Hematopoietic multipotent progenitor cell treated with erythropoietin and hydrocortisone succinate and interleukin-3 and kit ligand, for 15 days (in vitro differentiated cells): ENCODE results near the gene SPRR2F.
A peak's percentile ranks its signal among the peaks of the same experiment; 100 is the strongest.
"Not testable (repeated sequence)": the region's sequence is repeated elsewhere in the genome, so short reads cannot be mapped to it uniquely, and the experiment has no call there.

ENCODE experiments used
- DNase-seq: peaks from one replicate; pipeline ENCODE4 v3.0.0-alpha.2; 2015; ENCODE audit warnings: low spot score

The SPRR2F gene, protein sequence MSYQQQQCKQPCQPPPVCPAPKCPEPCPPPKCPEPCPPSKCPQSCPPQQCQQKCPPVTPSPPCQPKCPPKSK

DNA sequence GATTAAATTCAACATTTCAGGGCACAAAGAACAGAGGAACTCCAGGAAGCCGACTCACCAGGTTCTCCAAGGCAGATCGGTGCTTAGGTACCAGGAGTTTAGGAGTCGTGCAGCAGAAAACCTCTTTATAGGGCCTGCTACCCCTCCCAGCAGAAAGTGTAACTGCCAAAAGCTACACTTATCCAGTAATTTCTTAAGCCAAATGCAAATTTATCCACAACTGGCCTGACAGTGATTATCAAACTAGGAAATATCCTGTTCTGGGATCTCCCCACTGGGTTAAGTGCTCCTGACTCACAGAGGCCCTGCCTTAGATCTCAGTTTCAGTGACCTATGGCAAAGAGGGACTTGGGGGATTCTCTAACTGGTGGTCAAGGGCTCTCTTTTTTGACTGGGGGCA is at the start of gene SPRR2F:
Gene SPRR2F (minus strand): TSS at position 101 of the 400 bp plus-strand sequence. CDS start 783 bp downstream, outside the sequence.
- DNase-seq = no peak

DNA sequence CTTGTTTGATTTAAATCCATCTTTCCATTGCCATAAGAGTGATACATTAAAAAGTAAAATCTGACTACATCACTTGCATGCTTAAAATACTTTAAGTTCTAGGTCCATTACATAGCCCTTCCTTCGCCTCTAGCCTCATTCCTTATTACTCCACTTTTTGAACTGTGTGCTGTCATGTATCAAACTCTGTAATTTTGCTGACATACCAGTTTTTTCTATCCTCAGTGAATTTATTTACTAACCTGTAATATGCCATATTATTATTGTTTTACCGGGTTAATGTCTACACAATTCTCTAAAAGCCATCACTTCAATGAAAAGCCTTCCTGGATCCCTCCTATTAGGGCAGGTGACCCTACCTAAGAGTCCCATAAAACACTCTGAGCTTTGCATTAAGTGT is 42.2 kb upstream of the SPRR2F start:
- DNase-seq = no peak

DNA sequence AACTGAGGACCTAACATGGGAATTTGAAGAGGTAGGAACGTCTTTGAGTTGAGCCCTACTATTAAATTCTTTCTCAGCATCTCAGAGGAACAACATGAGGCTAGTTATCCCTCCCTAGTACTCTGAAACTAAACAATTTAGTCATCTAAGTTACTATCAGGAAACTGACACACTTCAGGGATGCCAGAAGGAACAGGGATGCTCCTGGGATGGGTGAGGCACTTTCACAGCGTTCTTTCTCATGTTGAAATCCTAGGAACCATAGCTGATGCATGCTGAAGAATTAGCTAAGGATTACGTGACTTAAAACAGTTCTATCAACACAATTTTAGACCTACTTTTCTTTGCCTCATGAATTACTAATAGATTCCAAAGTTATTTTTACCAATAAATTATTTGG is 39.2 kb upstream of the SPRR2F start:
- no peak for DNase-seq

DNA sequence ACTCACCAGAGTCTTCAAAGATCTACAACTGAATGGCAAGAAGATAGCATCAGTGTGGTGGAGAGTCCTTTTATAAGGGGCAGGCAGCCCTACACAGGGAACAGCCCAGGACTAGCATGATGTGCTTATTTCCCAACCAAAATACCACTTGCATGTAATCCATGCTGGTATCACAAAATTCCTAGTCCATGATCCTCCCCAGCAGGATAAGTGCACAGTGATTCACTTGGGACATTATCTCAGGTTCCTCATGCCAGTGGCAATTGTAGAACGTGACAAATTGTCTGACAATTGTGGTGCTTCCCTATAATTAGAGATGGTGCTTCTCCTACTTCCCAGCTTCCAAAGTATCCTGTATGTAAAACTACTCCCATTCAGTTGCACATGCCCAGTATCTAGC is 37.5 kb upstream of the SPRR2F start, which contains the start of gene SPRR2G:
Gene SPRR2G (minus strand): TSS at position 45 of the 400 bp plus-strand sequence. CDS start 780 bp downstream, outside the sequence.
- no peak for DNase-seq

DNA sequence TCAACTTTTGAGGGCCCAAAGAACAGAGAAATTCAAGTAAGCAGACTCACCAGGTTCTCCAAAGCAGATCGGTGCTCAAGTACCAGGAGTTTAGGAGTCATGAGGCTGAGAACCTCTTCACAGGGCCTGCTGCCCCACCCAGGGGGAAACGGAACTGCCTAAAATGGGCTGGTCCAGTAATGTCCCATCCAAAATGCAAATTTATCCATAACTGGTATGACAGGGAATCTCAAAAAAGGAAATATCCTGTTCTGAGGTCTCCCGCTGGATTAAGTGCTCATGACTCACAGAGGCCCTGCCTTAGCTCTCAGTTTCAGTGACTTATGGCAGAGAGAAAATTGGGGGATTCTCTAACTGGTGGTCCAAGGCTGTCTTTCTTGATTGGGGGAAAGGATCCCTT is 28.1 kb upstream of the SPRR2F start:
- no peak for DNase-seq

DNA sequence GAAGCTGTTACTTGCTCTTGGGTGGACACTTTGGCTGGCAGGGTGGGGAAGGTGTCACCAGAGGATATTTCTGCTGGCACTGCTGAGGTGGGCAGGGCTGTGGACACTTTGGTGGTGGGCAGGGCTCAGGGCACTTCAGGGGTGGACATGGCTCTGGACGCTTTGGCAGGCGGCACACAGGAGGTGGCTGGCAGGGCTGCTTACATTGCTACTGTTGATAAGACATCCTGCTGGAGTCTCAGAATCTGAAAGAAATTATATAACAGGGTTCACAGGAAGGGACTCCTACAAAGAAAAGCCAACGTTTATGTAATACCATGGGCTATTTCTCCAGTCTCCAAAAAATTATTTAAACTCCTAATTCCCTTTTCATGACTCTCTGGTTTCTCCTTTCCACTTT is 27.2 kb upstream of the SPRR2F start:
- DNase-seq = no peak

DNA sequence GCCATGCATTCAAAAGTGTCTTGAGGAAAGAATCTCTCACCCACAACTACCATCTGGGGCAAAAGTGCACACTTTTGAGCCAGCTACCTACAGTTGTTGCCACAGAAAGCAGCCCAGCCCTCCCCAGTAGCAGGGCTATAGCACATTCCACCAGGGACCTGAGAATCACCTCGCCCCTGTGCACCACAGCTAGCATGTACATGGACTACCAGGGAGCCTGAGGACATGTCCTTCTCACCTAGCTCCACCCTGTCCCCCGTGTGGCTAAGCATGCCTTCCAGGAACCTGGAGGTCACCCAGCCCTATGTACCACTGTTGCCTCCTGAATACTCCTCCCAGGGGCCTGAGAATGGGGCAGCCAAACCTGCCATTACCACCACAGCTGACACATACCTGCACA is 20.4 kb upstream of the SPRR2F start:
- DNase-seq = no peak

DNA sequence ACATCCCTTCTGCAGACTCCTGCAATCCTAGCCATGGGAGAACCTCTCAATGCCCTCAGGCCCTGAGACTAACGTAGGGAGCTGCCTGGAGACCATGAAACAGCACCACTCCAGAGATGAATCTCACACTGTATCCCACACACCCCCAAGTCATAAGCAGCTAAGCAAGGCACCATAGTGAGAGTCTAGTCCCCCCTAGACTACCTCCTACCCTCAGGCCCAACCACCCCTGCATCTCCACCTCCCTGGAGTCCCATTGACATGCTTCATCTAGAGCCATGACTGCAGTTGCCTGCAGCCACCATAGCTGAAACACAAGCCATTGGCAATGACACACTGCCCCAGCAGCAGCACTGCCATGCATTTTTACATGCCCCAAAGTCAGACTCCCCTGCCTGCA is 20.0 kb upstream of the SPRR2F start:
- DNase-seq = no peak

DNA sequence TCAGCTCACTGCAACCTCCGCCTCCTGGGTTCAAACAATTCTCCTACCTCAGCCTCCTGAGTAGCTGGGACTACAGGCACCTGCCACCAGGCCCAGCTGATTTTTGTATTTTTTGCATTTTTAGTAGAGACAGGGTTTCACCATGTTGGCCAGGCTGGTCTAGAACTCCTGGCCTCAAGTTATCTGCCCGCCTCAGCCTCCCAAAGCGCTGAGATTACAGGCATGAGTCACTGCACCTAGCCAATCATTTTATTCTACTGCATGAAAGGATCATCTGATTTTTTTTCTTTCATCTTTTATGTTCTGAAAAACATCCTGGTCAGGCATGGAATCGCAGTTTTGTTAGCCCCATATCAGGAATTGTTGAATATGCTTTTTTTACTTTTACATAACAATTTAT is 15.4 kb upstream of the SPRR2F start:
- not testable (repeated sequence) for DNase-seq

DNA sequence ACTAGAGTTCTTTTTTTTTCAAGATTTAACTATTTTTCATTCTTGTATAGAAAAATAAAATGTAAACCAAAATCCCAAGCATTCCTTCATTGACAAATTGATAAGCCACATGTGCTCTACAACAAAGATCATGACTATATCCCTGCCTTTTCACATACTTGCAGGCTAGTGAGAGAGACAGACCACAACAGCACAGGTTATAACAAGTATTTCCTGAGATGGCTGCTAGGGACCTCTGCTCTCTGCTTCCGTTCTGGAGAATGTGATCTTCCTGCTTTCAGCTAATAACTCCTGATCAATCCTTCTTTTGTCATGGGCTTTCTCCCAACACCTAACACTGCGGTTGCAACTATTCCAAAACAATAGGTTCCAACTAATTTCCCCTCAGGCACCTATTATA is 14.0 kb upstream of the SPRR2F start:
- no peak for DNase-seq

DNA sequence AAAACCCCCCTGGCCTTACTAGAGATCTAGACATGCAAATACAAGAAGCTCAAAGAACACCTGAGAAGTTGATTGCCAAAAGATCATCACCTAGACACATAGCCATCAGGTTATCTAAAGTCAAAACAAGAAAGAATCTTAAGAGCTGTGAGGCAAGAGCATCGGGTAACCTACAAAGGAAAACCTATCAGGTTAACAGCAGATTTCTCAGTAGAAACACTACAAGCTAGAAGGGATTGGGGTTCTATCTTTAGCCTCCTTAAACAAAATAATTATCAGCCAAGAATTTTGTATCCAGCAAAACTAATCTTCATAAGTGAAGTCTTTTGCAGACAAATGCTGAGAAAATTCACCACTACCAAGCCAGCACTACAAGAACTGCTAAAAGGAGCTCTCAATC is 12.2 kb upstream of the SPRR2F start:
- no peak for DNase-seq

DNA sequence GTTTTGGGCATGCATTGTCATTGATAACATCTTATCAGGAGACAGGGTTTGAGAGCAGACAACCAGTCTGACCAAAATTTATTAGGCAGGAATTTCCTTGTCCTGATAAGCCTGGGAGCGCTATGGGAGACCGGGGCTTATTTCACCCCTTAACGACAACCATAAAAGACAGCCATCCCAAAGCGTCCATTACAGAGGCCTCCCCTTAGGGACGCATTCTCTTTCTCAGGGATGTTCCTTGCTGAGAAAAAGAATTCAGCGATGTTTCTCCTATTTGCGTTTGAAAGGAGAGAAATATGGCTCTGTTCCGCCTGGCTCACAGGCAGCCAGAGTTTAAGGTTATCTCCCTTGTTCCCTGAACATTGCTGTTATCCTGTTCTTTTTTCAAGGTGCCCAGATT is 10.5 kb upstream of the SPRR2F start:
- DNase-seq = not testable (repeated sequence)

DNA sequence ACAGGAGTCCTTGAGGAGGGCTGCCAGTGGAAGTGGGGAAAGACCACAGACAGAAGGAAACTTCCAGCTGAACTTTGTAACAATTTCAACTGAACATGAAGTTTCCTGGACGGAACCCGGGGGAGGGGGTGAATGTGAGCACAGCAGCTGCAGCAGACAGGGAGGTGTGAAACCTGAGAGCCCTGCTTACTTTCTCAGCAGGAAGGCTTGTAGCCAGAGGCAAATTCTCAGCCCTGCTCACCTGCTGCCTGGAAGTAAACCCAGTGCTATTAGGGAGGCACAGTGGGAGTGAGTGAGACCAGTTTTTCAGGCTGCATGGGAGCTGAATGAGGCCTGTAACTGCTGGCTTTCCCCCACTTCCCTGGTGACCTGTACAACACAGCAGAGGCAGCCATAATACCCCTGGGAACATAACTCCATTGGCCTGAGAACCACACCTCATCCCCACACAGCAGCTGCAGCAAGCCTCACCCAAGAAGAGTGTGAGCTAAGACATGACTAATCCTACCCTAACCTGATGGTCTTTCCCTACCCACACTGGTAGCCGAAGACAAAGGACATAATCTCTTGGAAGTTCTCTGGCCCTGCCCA is 9.6 kb upstream of the SPRR2F start:
- no peak for DNase-seq

DNA sequence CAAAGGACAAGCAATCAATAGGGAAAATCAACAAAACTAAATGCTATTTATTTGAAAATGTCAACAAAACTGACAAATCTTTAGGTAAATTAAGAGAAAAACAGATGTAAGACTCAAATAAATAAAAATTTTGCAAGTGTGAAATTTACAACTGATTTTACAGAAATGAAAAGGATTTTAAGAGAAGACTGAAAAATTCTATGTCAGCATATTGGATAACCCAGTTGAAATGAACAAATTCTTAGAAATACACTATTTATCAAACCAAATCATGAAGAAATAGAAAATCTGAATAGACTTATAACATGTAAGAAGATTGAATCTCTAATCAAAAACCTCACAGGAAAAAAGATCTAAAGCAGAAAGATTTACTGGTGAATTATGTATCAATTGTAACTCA is 7.6 kb upstream of the SPRR2F start:
- DNase-seq = no peak

DNA sequence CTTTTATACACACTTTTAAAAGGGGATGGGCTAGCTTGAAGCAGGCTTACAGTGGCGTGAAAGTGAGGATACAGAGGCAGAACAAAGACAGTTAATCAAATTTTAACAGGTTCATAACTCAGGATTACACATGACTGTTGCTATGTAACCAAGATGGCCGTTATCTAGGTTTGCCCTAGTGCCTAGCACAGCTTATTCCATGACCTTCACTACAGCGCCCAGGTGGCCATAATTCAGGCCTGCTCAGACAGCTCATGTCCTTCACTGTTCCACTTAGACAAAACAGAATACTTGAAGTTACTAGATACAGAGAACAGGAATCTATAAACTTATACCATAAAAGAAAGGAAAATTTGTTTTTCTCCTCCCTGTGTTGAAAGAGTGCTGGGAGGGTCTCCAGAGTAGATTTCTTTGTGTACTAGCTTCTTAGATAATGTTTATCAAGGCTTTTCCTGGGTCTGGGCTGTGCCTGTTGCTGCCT is 6.2 kb upstream of the SPRR2F start:
- DNase-seq = peak; percentile 47

DNA sequence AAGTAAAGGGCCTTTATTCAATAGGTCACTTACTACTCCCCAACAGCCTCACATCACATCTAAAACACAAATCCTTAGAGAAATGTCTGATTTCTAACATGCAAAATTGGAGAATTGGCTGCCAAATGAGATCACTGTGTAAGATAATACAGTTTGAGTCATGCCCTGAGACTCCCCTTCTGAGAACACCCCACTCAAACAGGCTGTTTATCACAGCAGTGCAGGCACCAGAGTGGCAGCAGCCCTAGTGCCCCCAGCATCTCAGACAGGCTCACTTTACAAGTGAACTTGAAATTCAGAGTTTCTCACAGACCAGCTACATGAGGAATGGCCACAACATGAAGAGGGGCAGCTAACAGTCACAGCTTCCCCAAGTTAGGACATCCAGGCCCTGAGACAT is 1.9 kb upstream of the SPRR2F start:
- DNase-seq = peak; percentile 35

DNA sequence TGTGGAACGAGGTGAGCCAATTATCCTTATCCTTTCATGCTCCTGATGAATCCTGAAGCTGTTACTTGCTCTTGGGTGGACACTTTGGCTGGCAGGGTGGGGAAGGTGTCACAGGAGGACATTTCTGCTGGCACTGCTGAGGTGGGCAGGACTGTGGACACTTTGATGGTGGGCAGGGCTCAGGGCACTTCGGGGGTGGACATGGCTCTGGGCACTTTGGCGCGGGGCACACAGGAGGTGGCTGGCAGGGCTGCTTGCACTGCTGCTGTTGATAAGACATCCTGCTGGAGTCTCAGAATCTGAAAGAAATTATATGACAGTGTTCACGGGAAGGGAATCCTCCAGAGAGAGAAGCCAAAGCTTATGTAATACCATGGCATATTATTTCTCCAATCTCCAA is 862 bp downstream of the SPRR2F start:
- DNase-seq = not testable (repeated sequence)

DNA sequence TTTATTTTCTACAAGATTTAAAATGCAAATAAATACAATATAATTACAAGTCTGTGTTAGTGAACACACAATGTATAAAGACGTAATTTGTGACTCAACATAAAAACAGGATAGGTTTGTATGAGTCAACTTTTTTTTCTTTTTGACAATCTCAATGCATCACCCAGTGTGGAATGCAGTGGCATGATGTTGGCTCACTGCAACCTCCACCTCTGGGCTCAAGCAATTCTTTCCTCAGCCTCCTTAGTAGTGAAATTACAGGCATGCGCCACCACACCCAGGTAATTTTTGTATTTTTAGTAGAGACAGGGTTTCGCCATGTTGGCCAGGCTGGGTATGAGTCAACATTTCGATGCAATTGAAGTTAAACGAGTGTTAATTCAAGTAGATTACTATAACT is 13.1 kb downstream of the SPRR2F start:
- no peak for DNase-seq

DNA sequence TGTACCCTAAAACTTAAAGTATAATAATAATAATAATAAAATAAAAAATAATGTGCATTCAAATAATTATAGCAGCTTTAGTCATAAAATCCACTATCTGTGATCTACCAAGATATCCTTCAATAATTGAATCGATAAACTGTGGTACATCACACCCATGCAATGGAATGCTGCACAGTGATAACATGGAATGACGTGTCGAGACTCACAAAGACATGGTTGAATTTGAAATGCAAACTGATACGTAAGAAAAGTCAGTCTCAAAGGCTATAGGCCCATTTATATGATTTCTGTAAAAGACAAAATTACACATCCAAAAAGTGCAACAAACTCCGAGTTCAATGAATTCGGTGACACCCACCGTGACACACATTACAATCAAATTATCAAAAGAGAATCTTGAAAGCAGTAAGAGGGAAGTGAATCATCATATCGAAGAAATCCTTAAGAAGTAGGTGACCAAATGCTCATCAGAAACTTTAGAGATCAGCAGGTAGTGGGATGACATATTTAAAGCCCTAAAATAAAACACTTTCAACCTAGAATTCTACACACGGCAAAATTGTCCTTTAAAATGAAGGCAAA is 13.8 kb downstream of the SPRR2F start:
- DNase-seq = no peak

DNA sequence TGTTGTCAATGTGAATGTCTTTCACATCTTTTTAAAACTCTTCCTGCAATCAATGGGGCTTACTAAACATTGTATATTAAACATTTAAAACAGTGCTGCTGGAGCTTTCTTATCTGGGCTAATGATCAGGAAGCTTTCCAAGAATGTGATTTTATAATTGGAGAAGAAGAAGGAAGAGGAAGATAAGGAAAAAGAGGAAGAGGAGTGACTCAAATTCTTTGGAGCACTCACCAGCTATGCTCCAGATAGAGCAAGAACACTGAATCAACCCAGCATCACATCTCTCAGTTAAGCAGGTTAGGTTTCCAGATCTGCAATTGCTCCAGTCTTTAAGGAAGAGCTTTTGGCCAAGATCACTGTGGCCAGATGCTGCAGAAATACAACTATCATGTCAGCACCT is 17.6 kb downstream of the SPRR2F start:
- no peak for DNase-seq

DNA sequence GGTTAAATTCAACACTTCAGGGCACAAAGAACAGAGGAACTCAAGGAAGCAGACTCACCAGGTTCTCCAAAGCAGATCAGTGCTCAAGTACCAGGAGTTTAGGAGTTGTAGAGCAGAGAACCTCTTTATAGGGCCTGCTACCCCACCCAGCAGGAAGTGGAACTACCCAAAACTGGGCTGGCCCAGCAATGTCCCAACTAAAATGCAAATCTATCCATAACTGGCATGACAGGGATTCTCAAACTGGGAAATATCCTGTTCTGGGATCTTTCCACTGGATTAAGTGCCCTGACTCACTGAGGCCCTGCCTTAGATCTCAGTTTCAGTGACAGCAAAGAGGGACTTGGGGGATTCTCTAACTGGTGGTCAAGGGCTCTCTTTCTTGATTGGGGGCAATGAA is 18.9 kb downstream of the SPRR2F start, which contains the start of gene SPRR2E:
Gene SPRR2E (minus strand): TSS at position 101 of the 400 bp plus-strand sequence. CDS start 775 bp downstream, outside the sequence.
- DNase-seq = no peak

DNA sequence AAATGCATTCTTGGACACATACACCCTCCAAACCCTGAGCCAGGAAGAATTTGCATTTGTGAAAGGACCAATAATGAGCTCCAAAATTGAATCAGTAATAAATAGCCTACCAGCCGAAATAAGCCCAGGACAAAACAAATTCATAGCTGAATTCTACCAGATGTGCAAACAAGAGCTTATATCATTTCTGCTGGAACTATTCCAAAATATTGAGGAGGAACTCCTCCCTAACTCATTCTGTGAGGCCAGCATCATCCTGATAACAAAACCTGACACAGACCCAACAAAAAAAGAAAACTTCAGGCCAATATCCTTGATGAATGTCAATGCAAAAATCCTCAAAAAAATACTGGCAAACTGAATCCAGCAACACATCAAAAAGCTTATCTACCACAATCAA is 25.7 kb downstream of the SPRR2F start:
- peak; percentile 51 for DNase-seq

DNA sequence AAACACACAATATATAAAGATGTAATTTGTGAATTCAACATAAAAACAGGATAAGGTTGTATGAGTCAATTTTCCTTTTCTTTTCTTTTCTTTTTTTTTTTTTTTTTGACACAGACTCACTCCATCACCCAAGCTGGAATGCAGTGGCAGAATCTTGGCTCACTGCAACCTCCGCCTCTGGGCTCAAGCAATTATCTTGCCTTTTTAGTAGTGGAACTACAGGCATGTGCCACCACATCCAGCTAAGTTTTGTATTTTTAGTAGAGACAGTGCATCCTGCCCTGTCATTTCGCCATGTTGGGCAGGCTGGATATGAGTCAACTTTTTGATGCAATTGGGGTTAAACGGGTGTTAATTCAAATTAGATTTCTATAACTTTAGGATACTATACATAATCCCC is 31.6 kb downstream of the SPRR2F start:
- no peak for DNase-seq
